SK-N-SH treated with all-trans-retinoic acid at 6 μM for 48 hours (cell line): ENCODE results near the gene DGCR6.

Source experiments
- ARNTL ChIP-seq: fragments of 450-650 bp; formaldehyde crosslinking; IDR thresholded peaks from 2 replicates; pipeline ENCODE4 v1.5.0; 2020; ENCODE audit warnings: low read depth, mild to moderate bottlenecking, moderate library complexity, borderline replicate concordance
- BACH2 ChIP-seq: fragments of 250-450 bp; sonication (Bioruptor Pico); IDR thresholded peaks from 2 replicates; pipeline ENCODE4 v1.9.0; 2021; ENCODE audit warnings: mild to moderate bottlenecking, borderline replicate concordance
- GLIS3 ChIP-seq: fragments of 250-450 bp; sonication (Bioruptor Pico); IDR thresholded peaks from 2 replicates; pipeline ENCODE4 v1.5.0; 2020; ENCODE audit warnings: mild to moderate bottlenecking, moderate library complexity
- RARB ChIP-seq: fragments of 250-450 bp; sonication (Bioruptor Pico); IDR thresholded peaks from 2 replicates; pipeline ENCODE4 v1.8.0; 2021; ENCODE audit warnings: mild to moderate bottlenecking, moderate library complexity
- SNAI2 ChIP-seq: fragments of 250-450 bp; sonication (Bioruptor Pico); IDR thresholded peaks from 2 replicates; pipeline ENCODE4 v1.5.0; 2020; ENCODE audit warnings: mild to moderate bottlenecking, moderate library complexity
- TOX ChIP-seq: fragments of 250-450 bp; sonication (Bioruptor Pico); IDR thresholded peaks from 2 replicates; pipeline ENCODE4 v1.8.0; 2021; ENCODE audit warnings: mild to moderate bottlenecking, moderate library complexity, borderline replicate concordance
- ZC3H10 ChIP-seq: fragments of 250-450 bp; sonication (Bioruptor Pico); IDR thresholded peaks from 2 replicates; pipeline ENCODE4 v1.5.1; 2021; ENCODE audit warnings: mild to moderate bottlenecking, moderate library complexity
- ZFP30 ChIP-seq: fragments of 450-650 bp; formaldehyde crosslinking; IDR thresholded peaks from 2 replicates; pipeline ENCODE4 v1.5.0; 2022; ENCODE audit warnings: mild to moderate bottlenecking, moderate library complexity
- ZNF70 ChIP-seq: fragments of 450-650 bp; formaldehyde crosslinking; IDR thresholded peaks from 2 replicates; pipeline ENCODE4 v1.5.0; 2020; ENCODE audit warnings: mild to moderate bottlenecking, moderate library complexity
- TF ChIP-seq, protein P1 (sequence below): fragments of 250-450 bp; sonication (Bioruptor Pico); IDR thresholded peaks from 2 replicates; pipeline ENCODE4 v1.8.0; 2020; ENCODE audit warnings: mild to moderate bottlenecking, moderate library complexity, borderline replicate concordance
- TF ChIP-seq, protein P2 (sequence below): fragments of 250-450 bp; sonication (Bioruptor Pico); IDR thresholded peaks from 2 replicates; pipeline ENCODE4 v1.8.0; 2021; ENCODE audit warnings: low read depth, mild to moderate bottlenecking, moderate library complexity, borderline replicate concordance
- TF ChIP-seq, protein P3 (sequence below): fragments of 250-450 bp; sonication (Bioruptor Pico); IDR thresholded peaks from 2 replicates; pipeline ENCODE4 v1.5.1; 2020; ENCODE audit warnings: low read depth, mild to moderate bottlenecking, moderate library complexity

DNA sequence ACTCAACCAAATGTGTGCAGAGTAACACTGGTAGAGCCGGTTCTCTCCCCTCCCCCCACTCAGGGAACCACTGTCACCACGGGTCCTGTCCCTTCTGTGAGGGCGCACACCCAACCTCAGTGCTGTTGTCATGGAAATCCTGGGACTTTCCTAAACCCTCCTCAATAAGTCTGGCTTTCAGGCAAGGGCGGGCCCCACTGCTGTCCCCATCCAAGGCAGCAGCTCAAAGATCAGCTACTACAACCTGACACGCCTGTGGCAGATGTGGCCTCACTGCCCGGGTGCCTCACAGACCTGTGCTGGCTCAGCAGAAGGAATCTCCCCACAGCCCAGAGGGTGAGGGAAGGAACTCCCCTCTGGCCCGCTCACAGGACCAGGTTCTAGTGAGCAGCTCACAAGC, 27.8 kb downstream of the DGCR6 start:
- TF ChIP-seq RARB (CRISPR knock-in tag), result no peak
- TF ChIP-seq SNAI2 (CRISPR knock-in tag), result no peak
- no peak for TF ChIP-seq GLIS3
- TF ChIP-seq, protein P1, sequence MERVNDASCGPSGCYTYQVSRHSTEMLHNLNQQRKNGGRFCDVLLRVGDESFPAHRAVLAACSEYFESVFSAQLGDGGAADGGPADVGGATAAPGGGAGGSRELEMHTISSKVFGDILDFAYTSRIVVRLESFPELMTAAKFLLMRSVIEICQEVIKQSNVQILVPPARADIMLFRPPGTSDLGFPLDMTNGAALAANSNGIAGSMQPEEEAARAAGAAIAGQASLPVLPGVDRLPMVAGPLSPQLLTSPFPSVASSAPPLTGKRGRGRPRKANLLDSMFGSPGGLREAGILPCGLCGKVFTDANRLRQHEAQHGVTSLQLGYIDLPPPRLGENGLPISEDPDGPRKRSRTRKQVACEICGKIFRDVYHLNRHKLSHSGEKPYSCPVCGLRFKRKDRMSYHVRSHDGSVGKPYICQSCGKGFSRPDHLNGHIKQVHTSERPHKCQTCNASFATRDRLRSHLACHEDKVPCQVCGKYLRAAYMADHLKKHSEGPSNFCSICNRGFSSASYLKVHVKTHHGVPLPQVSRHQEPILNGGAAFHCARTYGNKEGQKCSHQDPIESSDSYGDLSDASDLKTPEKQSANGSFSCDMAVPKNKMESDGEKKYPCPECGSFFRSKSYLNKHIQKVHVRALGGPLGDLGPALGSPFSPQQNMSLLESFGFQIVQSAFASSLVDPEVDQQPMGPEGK, result no peak
- TF ChIP-seq, protein P2, sequence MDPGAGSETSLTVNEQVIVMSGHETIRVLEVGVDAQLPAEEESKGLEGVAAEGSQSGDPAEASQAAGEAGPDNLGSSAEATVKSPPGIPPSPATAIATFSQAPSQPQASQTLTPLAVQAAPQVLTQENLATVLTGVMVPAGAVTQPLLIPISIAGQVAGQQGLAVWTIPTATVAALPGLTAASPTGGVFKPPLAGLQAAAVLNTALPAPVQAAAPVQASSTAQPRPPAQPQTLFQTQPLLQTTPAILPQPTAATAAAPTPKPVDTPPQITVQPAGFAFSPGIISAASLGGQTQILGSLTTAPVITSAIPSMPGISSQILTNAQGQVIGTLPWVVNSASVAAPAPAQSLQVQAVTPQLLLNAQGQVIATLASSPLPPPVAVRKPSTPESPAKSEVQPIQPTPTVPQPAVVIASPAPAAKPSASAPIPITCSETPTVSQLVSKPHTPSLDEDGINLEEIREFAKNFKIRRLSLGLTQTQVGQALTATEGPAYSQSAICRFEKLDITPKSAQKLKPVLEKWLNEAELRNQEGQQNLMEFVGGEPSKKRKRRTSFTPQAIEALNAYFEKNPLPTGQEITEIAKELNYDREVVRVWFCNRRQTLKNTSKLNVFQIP, result no peak
- TF ChIP-seq TOX, result no peak
- TF ChIP-seq ARNTL (CRISPR knock-in tag), result no peak
- TF ChIP-seq, protein P3, sequence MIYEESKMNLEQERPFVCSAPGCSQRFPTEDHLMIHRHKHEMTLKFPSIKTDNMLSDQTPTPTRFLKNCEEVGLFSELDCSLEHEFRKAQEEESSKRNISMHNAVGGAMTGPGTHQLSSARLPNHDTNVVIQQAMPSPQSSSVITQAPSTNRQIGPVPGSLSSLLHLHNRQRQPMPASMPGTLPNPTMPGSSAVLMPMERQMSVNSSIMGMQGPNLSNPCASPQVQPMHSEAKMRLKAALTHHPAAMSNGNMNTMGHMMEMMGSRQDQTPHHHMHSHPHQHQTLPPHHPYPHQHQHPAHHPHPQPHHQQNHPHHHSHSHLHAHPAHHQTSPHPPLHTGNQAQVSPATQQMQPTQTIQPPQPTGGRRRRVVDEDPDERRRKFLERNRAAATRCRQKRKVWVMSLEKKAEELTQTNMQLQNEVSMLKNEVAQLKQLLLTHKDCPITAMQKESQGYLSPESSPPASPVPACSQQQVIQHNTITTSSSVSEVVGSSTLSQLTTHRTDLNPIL (CRISPR knock-in tag), result no peak
- TF ChIP-seq BACH2 (CRISPR knock-in tag), result no peak
- no peak for TF ChIP-seq ZNF70 (CRISPR knock-in tag)
- no peak for TF ChIP-seq ZC3H10
- TF ChIP-seq ZFP30 (CRISPR knock-in tag), result no peak
